ENCODE results near the gene TRMT10C.
"Not testable (repeated sequence)": the region's sequence is repeated elsewhere in the genome, so short reads cannot be mapped to it uniquely, and the experiment has no call there.

Gene TRMT10C

DNA sequence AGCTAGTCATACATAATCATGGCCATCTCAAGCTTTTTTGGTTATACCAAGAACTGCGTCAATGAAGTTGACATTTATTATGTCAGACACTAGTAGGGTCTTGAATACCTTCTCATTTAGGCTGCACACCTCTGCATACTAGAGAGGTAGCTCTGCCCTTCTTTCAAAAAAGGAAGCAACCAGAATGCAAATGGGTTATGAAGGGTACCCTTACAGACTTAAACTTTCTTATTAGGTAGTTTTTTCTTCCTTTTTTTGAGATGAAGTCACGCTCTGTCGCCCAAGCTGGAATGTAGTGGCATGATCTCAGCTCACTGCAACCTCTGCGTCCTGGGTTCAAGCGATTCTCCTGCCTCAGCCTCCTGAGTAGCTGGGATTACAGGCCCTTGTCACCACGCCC, 15.6 kb downstream of the TRMT10C start:
- Mint-ChIP-seq H3K4me3 (peak overlapping the region; percentile 34), H3K27ac (no peak overlapping the region), H3K36me3 (ENCODE audit: low read depth) (peaks cover 46% of the 10 kb centered on the region), H3K9me3 (peaks cover 3% of the 10 kb centered on the region), H3K4me1 (peaks cover 35% of the 10 kb centered on the region), H3K27me3 (ENCODE audit: low read depth, poor library complexity) (peaks cover 2% of the 10 kb centered on the region)
- TF ChIP-seq, protein P1, sequence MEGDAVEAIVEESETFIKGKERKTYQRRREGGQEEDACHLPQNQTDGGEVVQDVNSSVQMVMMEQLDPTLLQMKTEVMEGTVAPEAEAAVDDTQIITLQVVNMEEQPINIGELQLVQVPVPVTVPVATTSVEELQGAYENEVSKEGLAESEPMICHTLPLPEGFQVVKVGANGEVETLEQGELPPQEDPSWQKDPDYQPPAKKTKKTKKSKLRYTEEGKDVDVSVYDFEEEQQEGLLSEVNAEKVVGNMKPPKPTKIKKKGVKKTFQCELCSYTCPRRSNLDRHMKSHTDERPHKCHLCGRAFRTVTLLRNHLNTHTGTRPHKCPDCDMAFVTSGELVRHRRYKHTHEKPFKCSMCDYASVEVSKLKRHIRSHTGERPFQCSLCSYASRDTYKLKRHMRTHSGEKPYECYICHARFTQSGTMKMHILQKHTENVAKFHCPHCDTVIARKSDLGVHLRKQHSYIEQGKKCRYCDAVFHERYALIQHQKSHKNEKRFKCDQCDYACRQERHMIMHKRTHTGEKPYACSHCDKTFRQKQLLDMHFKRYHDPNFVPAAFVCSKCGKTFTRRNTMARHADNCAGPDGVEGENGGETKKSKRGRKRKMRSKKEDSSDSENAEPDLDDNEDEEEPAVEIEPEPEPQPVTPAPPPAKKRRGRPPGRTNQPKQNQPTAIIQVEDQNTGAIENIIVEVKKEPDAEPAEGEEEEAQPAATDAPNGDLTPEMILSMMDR (IDR thresholded peaks at IDR 0.05), result no peak
- no peak for DNase-seq

DNA sequence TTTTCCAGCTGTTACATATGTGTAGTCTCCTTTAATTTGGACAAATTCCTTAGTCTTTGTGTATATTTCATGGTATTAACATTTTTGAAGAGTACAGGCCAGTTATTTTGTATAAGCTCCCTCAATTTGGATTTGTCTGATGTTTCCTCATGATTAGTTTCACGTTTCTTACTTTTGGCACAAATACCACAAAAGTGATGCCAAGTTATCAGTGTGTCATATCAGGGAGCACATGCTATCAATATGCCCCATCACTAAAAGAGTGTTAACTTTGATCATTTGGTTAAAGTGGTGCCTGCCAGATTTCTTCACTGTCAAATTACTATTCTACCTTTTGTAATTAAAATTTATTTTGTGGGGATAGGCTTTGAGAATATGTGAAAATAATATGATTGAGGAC, 26.9 kb downstream of the TRMT10C start:
- H3K4me1 Mint-ChIP-seq, result no peaks in the 10 kb centered on the region
- H3K9me3 Mint-ChIP-seq, result no peaks in the 10 kb centered on the region
- no peak overlapping the region for H3K4me3 Mint-ChIP-seq
- TF ChIP-seq, protein P1 (IDR thresholded peaks at IDR 0.05), result no peak
- H3K36me3 Mint-ChIP-seq (ENCODE audit: low read depth), result peaks cover 82% of the 10 kb centered on the region
- H3K27me3 Mint-ChIP-seq (ENCODE audit: low read depth, poor library complexity), result no peaks in the 10 kb centered on the region
- no peak for DNase-seq
- H3K27ac Mint-ChIP-seq, result no peak overlapping the region

DNA sequence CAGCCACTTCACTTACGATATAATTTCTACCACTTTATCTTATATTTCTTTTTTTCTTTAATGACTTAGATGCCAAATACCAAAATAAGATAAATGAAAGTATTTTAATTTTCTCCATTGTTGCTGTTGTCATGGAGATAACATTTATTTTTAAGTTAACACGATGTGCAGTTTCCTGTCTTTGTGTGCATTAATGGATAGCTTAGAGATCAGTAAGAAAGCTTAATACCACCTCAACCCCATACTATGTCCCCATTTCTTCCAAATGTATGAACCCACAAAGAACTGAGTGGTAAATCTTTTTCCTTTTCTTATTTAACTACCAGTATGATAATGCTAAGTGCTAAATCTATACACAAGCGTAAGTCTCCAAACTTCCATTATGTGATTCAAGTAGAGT, 29.4 kb downstream of the TRMT10C start:
- Mint-ChIP-seq H3K27me3 (ENCODE audit: low read depth, poor library complexity) (no peaks in the 10 kb centered on the region), H3K4me1 (no peaks in the 10 kb centered on the region), H3K4me3 (no peak overlapping the region), H3K27ac (no peak overlapping the region), H3K9me3 (no peaks in the 10 kb centered on the region), H3K36me3 (ENCODE audit: low read depth) (peaks cover 79% of the 10 kb centered on the region)
- no peak for DNase-seq
- TF ChIP-seq, protein P1 (IDR thresholded peaks at IDR 0.05), result no peak

DNA sequence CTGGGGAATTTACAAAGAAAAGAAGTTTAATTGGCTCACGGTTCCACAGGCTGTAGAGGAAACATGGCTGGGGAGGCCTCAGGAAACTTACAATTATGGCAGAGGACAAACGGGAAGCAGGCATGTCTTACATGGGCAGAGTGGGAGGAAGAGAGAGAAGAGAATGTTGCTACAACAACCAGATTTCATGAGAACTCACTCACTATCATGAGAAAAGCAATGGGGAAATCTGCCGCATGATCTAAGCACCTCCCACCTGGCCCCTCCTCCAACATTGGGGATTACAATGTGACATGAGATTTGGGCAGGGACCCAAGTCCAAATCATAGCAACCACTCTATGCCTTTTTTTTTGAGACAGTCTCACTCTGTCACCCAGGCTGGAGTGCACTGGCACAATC, 41.1 kb downstream of the TRMT10C start:
- peaks cover 9% of the 10 kb centered on the region for H3K9me3 Mint-ChIP-seq
- H3K4me3 Mint-ChIP-seq, result no peak overlapping the region
- H3K4me1 Mint-ChIP-seq, result no peaks in the 10 kb centered on the region
- H3K27me3 Mint-ChIP-seq (ENCODE audit: low read depth, poor library complexity), result no peaks in the 10 kb centered on the region
- H3K36me3 Mint-ChIP-seq (ENCODE audit: low read depth), result peaks cover 16% of the 10 kb centered on the region
- DNase-seq, result no peak
- TF ChIP-seq, protein P1 (IDR thresholded peaks at IDR 0.05), result no peak
- H3K27ac Mint-ChIP-seq, result no peak overlapping the region

DNA sequence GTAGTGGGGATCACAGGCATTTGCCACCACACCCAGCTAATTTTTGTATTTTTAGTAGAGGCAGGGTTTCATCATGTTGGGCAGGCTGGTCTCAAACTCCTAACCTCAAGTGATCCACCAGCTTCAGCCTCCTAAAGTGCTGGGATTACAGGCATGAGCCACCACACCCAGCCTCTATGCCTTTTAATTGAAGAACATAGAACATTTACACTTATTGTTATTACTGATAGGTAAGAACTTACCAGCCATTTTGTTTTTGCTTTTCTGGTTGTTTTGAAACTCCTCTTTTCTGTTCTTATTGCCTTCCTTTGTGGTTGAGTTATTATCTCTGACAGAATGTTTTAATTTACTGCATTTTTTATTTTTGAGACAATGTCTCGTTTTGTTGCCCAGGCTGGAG, 41.5 kb downstream of the TRMT10C start:
- Mint-ChIP-seq H3K27ac (no peak overlapping the region), H3K27me3 (ENCODE audit: low read depth, poor library complexity) (no peaks in the 10 kb centered on the region), H3K4me3 (no peak overlapping the region), H3K4me1 (no peaks in the 10 kb centered on the region), H3K9me3 (peaks cover 9% of the 10 kb centered on the region), H3K36me3 (ENCODE audit: low read depth) (peaks cover 16% of the 10 kb centered on the region)
- DNase-seq, result no peak
- TF ChIP-seq, protein P1 (IDR thresholded peaks at IDR 0.05), result no peak

DNA sequence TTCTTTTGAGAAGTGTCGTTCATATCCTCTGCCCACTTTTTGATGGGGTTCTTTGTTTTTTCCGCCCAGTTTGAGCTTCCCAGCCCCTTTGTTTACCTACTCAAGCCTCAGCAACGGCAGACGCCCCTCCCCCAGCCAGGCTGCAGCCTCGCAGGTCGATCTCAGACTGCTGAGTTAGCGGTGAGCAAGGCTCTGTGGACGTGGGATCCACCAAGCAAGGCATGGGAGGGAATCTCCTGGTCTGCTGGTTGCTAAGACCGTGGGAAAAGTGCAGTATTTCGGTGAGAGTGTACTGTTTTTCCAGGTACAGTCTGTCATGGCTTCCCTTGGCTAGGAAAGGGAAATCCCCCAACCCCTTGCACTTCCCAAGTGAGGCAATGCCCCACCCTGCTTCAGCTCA, 43.7 kb downstream of the TRMT10C start:
- not testable (repeated sequence) for H3K9me3 Mint-ChIP-seq; H3K4me1 Mint-ChIP-seq; H3K27ac Mint-ChIP-seq; H3K36me3 Mint-ChIP-seq (ENCODE audit: low read depth); H3K4me3 Mint-ChIP-seq; H3K27me3 Mint-ChIP-seq (ENCODE audit: low read depth, poor library complexity); DNase-seq
